Measurements from ENCODE around the gene RUNX2.

DNA sequence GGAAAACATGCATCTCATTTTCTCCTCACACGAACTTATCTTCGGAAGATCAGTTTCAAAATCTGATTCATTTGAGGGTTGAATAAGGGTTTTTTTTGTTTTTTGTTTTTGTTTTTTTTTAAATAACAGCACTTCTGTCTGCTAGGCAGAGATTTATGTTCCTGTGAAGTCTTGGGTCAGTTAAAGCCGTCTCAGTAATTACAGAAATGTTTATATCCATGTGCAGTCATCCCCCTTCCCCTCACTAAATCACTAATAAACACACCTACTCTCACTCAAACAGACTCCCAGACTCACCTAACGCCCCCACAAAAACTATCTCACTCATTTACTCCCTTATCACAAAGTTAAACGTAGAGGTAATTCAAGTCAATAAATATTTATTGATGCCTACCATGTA is 263.8 kb downstream of the RUNX2 start:
- TF ChIP-seq, protein P1, sequence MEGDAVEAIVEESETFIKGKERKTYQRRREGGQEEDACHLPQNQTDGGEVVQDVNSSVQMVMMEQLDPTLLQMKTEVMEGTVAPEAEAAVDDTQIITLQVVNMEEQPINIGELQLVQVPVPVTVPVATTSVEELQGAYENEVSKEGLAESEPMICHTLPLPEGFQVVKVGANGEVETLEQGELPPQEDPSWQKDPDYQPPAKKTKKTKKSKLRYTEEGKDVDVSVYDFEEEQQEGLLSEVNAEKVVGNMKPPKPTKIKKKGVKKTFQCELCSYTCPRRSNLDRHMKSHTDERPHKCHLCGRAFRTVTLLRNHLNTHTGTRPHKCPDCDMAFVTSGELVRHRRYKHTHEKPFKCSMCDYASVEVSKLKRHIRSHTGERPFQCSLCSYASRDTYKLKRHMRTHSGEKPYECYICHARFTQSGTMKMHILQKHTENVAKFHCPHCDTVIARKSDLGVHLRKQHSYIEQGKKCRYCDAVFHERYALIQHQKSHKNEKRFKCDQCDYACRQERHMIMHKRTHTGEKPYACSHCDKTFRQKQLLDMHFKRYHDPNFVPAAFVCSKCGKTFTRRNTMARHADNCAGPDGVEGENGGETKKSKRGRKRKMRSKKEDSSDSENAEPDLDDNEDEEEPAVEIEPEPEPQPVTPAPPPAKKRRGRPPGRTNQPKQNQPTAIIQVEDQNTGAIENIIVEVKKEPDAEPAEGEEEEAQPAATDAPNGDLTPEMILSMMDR (conservative IDR thresholded peaks at IDR 0.05), result no peak
- no peak for TF ChIP-seq ZFX (IDR thresholded peaks at IDR 0.05)

Measured in C4-2B (cell line).